ENCODE measurements around the gene PLA2G4D. TPM values are rescaled to one million over a fixed set of nuclear protein-coding genes. Genes with fewer than 3 reads are reported as not detected.

PLA2G4D gene
- total RNA-seq, 1 donor from 2014 or later: 26.5 TPM

DNA sequence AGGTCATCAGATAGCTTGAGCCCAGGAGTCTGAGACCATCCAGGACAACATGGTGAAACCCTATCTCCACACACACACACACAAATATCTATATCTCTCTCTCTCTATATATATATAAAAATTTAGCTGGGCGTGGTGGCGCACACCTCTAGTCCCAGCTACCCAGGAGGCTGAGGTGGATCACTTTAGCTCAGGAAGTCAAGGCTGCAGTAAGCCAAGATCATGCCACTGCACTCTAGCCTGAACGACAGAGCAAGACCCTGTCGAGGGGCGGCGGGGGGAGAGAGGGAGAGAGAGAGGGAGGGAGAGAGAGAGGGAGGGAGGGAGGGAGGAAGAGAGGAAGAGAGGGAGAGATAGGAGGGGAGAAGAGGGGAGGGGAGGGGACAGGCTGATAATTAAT, 34.1 kb upstream of the PLA2G4D start:
- Histone ChIP-seq H3K4me3 (no peak overlapping the region), H3K27ac (no peak overlapping the region), H3K27me3 (no peaks in the 10 kb centered on the region), H3K9me3 (no peaks in the 10 kb centered on the region), H3K4me1 (no peaks in the 10 kb centered on the region), H3K36me3 (no peaks in the 10 kb centered on the region)
- DNase-seq (ENCODE audit: extremely low spot score in 2 of 2): no peak
- TF ChIP-seq, protein P1, sequence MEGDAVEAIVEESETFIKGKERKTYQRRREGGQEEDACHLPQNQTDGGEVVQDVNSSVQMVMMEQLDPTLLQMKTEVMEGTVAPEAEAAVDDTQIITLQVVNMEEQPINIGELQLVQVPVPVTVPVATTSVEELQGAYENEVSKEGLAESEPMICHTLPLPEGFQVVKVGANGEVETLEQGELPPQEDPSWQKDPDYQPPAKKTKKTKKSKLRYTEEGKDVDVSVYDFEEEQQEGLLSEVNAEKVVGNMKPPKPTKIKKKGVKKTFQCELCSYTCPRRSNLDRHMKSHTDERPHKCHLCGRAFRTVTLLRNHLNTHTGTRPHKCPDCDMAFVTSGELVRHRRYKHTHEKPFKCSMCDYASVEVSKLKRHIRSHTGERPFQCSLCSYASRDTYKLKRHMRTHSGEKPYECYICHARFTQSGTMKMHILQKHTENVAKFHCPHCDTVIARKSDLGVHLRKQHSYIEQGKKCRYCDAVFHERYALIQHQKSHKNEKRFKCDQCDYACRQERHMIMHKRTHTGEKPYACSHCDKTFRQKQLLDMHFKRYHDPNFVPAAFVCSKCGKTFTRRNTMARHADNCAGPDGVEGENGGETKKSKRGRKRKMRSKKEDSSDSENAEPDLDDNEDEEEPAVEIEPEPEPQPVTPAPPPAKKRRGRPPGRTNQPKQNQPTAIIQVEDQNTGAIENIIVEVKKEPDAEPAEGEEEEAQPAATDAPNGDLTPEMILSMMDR (IDR thresholded peaks at IDR 0.05): no peak
- TF ChIP-seq POLR2A (IDR thresholded peaks at IDR 0.05) (no peak), POLR2AphosphoS5 (IDR thresholded peaks at IDR 0.05; ENCODE audit: insufficient read depth in 1 of 2, low read depth in 1 of 2) (no peak)
- intact Hi-C loops (cut with DNase I): no loop called here

DNA sequence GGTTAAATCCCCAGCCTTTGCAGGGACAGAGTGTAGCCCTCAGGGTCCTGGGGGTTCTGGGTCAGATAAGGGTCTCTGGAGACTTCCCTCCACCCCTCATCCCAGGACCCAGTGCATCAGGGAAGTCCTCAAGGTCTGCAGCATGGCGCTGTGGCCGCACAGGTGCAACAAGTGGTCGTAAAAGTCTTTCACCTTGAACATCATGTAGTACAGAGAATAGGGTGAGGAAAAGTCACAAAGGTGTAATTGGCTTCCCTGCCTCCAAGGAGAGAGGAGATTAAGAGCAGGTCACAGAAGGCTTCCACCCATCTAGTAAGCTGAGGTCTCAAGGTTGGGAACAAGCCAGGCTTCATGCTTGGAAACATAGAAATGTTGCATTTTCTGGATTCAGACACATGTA, 29.2 kb upstream of the PLA2G4D start:
- intact Hi-C loops (cut with DNase I): no loop called here
- Histone ChIP-seq H3K9me3 (no peaks in the 10 kb centered on the region), H3K27ac (no peak overlapping the region), H3K4me3 (no peak overlapping the region), H3K36me3 (no peaks in the 10 kb centered on the region), H3K27me3 (no peaks in the 10 kb centered on the region), H3K4me1 (peaks cover 10% of the 10 kb centered on the region)
- DNase-seq (ENCODE audit: extremely low spot score in 2 of 2): no peak
- TF ChIP-seq POLR2AphosphoS5 (IDR thresholded peaks at IDR 0.05; ENCODE audit: insufficient read depth in 1 of 2, low read depth in 1 of 2): no peak
- TF ChIP-seq, protein P1 (IDR thresholded peaks at IDR 0.05): no peak
- TF ChIP-seq POLR2A (IDR thresholded peaks at IDR 0.05): no peak

DNA sequence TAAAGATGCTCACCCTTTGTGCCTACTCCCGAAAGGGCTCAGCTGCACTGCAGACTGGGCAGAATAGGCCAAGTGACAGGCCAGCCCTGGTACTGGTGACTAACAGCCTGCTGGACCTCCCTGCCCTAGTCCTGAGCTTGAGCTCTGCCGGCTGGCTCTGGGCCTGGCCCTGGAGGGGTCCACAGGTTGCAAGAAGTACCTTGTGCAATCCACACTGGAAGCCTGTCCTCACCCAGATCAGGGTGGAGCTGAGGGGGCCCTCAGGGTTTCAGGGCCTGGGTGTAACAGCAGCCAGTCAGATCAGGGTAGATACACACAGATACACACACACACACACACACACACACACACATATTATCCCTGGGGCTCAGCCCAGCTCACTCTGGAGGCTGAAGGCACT, 27.3 kb upstream of the PLA2G4D start:
- TF ChIP-seq POLR2AphosphoS5 (IDR thresholded peaks at IDR 0.05; ENCODE audit: insufficient read depth in 1 of 2, low read depth in 1 of 2) (no peak), POLR2A (IDR thresholded peaks at IDR 0.05) (no peak)
- TF ChIP-seq, protein P1 (IDR thresholded peaks at IDR 0.05): no peak
- no peaks in the 10 kb centered on the region for H3K36me3 ChIP-seq
- DNase-seq (ENCODE audit: extremely low spot score in 2 of 2): no peak
- H3K9me3 ChIP-seq: no peaks in the 10 kb centered on the region
- no peak overlapping the region for H3K27ac ChIP-seq
- intact Hi-C loops (cut with DNase I): no loop called here
- H3K4me3 ChIP-seq: no peak overlapping the region
- peaks cover 10% of the 10 kb centered on the region for H3K4me1 ChIP-seq
- H3K27me3 ChIP-seq: no peaks in the 10 kb centered on the region

DNA sequence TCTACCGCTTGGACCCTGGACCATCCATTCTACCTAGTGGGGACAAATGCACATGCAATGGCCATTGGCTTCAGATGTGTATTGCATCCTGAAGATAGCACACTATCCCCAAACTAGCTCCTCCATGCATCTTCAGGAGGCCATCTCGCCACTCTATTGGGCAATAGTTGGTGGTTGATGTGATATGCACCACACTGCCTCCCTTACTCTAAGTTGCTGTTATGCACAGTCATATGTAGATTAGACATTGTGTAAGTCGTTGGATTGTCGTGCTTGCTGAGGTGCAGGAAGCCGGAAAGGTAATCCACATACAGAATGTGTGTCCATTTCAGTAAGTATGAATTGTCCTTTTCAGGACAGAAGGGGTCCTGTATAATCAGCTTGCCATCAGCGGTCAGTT, 26.7 kb upstream of the PLA2G4D start:
- Histone ChIP-seq H3K4me3 (no peak overlapping the region), H3K27ac (no peak overlapping the region), H3K27me3 (no peaks in the 10 kb centered on the region), H3K36me3 (no peaks in the 10 kb centered on the region), H3K9me3 (no peaks in the 10 kb centered on the region), H3K4me1 (peaks cover 10% of the 10 kb centered on the region)
- TF ChIP-seq POLR2A (IDR thresholded peaks at IDR 0.05) (no peak), POLR2AphosphoS5 (IDR thresholded peaks at IDR 0.05; ENCODE audit: insufficient read depth in 1 of 2, low read depth in 1 of 2) (no peak)
- intact Hi-C loops (cut with DNase I): no loop called here
- DNase-seq (ENCODE audit: extremely low spot score in 2 of 2): no peak

DNA sequence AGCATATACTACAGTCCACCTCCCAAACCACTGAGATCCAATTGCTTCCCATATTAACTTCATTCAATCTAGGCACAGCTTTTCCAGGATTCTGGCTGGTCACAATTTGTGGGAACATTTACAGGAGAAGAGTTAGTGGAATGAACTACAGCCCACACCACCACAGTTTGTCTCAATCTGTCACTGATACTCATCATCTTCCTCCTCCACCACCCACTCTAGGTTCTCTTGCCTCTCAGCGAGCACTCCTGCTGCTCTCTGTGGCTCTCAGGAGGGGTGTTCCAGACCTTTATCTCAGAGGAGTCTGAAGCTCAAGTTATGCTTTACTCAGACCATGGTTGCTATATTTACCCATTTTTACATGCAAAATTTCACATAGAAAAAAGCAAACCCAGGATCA, 25.9 kb upstream of the PLA2G4D start:
- H3K4me1 ChIP-seq: peaks cover 10% of the 10 kb centered on the region
- no peak overlapping the region for H3K27ac ChIP-seq
- H3K4me3 ChIP-seq: no peak overlapping the region
- H3K27me3 ChIP-seq: no peaks in the 10 kb centered on the region
- intact Hi-C loops (cut with DNase I): no loop called here
- no peaks in the 10 kb centered on the region for H3K9me3 ChIP-seq
- no peaks in the 10 kb centered on the region for H3K36me3 ChIP-seq
- DNase-seq (ENCODE audit: extremely low spot score in 2 of 2): no peak
- TF ChIP-seq POLR2AphosphoS5 (IDR thresholded peaks at IDR 0.05; ENCODE audit: insufficient read depth in 1 of 2, low read depth in 1 of 2): no peak
- TF ChIP-seq, protein P1 (IDR thresholded peaks at IDR 0.05): no peak
- no peak for TF ChIP-seq POLR2A (IDR thresholded peaks at IDR 0.05)

DNA sequence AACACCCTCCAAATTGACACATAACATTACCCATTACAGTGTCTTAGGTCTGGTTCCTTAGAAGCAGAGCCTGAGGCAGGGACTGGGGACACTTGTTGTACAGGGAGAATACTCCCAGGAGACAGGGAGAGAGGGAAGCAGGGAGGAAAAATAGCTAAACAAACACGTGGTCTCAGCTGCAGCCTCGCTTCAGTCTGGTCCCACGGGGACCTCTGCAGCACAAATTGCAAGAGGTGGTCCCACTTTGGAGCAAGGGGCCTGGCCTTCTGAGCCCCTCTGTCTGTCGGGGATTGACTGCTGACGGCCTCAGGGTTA, 25.0 kb upstream of the PLA2G4D start:
- H3K4me3 ChIP-seq: no peak overlapping the region
- H3K9me3 ChIP-seq: no peaks in the 10 kb centered on the region
- TF ChIP-seq POLR2A (IDR thresholded peaks at IDR 0.05): no peak
- TF ChIP-seq, protein P1 (IDR thresholded peaks at IDR 0.05): no peak
- TF ChIP-seq POLR2AphosphoS5 (IDR thresholded peaks at IDR 0.05; ENCODE audit: insufficient read depth in 1 of 2, low read depth in 1 of 2): no peak
- no peaks in the 10 kb centered on the region for H3K27me3 ChIP-seq
- H3K4me1 ChIP-seq: peaks cover 10% of the 10 kb centered on the region
- DNase-seq (ENCODE audit: extremely low spot score in 2 of 2): no peak
- H3K36me3 ChIP-seq: no peaks in the 10 kb centered on the region
- intact Hi-C loops (cut with DNase I): no loop called here
- no peak overlapping the region for H3K27ac ChIP-seq
